ENCODE results near the gene CLCN1.

Gene CLCN1

DNA sequence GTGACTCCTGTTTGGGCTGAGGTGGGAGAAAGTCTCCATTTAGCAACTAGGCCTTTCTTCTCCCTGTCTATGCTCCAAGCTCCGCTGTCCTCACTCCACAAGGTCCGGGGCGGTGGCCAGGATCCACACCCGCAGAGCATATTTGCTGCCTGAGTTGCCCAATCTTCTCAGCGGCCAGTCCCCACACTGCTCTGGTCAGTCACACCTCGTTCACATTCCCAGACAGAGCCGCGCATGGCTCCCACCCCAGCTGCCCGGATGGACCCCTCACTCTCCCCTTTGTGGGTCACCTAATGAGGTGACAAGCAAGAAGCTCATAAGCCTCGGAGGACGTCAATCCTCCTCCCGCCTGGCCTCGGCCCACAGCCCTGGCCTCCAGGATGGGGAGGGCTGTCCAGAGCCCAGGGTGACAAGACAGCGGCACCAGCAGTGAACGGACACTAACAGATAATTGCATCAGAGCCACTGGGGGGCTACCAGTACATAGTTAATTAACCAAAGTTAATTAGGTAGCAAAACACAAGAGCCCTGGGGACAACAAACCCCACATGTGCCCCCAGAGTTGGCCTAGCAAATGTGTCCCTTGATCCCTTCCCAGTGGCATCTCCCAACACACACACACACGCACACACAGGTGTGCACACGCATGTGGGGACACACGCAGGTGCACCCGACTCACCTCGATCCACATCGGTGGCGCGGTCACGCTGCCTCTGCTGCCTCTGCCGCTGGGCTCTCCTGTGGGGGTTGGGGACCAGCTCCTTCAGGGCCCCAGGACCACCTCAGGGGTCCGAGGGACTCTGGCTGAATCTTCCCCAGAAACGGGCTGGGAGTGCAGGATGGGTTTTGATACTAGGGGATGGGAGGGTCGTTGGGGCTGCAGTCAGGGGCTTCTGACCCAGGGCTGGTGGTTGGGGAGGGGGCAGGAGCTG, 81.0 kb downstream of the CLCN1 start:
- Mint-ChIP-seq H3K27ac (no peak overlapping the region), H3K27me3 (no peaks in the 10 kb centered on the region), H3K36me3 (ENCODE audit: low read depth) (peaks cover 4% of the 10 kb centered on the region), H3K4me1 (ENCODE audit: low read depth) (peaks cover 4% of the 10 kb centered on the region), H3K4me3 (no peak overlapping the region), H3K9me3 (no peaks in the 10 kb centered on the region)

DNA sequence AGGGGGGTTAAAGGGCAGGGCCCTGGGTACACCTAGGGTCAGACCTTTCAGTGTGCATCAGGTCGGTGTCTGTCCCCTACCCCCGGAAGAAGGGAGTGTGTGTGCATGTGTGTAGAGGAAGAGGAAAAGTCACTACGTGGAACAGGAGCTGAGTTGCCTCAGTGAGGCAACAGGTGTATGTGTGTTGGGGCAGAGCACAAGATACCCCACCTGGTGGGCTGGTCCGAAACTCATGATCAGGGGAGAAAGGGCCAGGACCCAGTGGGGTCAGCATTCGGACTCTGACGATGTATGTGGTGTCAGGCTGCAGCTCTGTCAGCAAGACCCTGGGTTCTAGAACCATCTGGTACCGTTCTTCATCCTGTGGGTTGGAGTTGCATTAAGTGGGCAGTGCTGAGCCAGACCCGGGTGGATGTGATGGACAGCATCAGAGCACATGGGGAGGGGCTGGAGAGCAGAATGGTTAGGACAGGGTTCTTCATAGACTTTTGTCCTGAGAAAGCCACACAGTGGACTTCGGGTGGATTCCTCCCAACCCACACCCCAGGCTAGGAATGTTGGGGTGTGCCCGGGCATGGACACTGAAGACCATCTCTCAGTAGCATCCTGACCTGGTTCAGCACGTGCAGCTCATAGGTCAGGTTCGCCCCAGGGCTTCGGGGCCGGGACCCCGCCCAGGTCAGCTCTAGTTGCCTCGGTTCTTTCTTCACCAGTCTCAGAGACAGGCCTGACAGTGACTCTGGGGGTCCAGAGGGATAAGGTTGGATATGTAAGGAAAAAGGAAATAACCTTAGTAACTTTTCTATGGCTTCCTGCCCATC, 82.0 kb downstream of the CLCN1 start:
- Mint-ChIP-seq H3K4me1 (ENCODE audit: low read depth) (peaks cover 4% of the 10 kb centered on the region), H3K36me3 (ENCODE audit: low read depth) (peaks cover 1% of the 10 kb centered on the region), H3K27ac (no peak overlapping the region), H3K27me3 (no peaks in the 10 kb centered on the region), H3K4me3 (no peak overlapping the region), H3K9me3 (no peaks in the 10 kb centered on the region)

DNA sequence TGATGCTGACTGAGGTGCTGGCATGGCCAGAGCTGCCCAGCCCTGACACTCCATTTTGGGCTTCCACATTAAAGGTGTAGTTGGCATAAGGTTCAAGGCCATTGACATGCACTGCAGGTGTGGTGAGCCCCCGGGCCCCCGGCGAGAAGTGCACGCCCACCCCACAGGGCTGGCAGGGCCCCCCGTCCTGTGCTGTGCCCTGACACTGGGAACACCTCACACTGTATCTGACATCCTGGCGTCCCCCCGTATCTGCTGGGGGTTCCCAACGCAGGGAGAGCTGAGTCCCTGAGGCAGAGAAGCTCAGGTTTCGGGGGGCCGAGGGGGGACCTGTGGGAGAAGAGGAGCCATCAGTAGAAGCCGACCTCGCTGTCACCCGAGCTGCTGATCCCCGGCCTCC, 82.7 kb downstream of the CLCN1 start:
- Mint-ChIP-seq H3K27ac (no peak overlapping the region), H3K36me3 (ENCODE audit: low read depth) (no peaks in the 10 kb centered on the region)

DNA sequence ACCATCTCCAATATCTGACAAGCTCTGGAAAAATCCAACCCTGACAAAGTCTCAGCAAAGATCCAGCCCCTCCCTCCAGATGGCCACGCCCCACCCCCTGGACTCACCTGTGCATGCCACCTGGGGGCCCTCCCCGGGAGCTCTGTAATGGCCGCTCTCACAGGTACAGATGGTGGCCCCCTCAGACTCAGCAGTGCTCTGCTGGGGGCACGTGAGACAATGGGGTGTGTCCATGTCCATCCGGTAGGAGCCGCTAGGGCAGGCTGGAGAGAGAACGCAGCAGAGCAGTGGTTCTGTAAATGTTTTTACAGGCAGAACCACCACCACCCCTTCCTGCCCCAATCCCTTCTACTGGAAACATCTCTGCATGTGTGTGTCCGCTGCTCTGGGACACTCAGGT, 83.2 kb downstream of the CLCN1 start:
- H3K27ac Mint-ChIP-seq: no peak overlapping the region
- no peaks in the 10 kb centered on the region for H3K9me3 Mint-ChIP-seq
- H3K4me1 Mint-ChIP-seq (ENCODE audit: low read depth): peaks cover 11% of the 10 kb centered on the region
- H3K36me3 Mint-ChIP-seq (ENCODE audit: low read depth): no peaks in the 10 kb centered on the region
- no peaks in the 10 kb centered on the region for H3K27me3 Mint-ChIP-seq
- no peak overlapping the region for H3K4me3 Mint-ChIP-seq

More for the DNA sequence above, 82.7 kb downstream of the CLCN1 start:
- no peaks in the 10 kb centered on the region for H3K27me3 Mint-ChIP-seq
- H3K4me1 Mint-ChIP-seq (ENCODE audit: low read depth): peaks cover 7% of the 10 kb centered on the region
- H3K4me3 Mint-ChIP-seq: no peak overlapping the region
- no peaks in the 10 kb centered on the region for H3K9me3 Mint-ChIP-seq

DNA sequence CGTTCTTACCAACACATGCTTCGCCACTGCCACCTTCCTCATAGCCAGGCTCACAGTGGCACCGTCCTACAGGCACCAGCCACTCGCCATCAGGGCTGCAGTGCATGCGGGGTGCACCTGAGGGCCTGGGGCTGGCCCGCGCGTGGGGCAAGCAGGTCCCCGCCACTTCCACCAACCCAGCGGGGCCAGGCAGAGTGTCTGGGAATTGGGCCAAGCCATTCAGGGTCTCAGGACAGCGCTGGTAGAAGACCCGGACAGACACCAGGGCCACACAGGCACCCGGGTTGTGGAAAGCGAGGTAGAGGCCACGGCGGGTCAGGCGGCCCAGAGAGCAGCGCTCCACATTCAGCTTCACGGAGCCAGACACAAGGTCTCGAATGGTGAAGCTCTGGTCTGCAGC, 83.7 kb downstream of the CLCN1 start:
- Mint-ChIP-seq H3K9me3 (no peaks in the 10 kb centered on the region), H3K27ac (no peak overlapping the region), H3K4me1 (ENCODE audit: low read depth) (peaks cover 14% of the 10 kb centered on the region), H3K4me3 (no peak overlapping the region), H3K36me3 (ENCODE audit: low read depth) (no peaks in the 10 kb centered on the region), H3K27me3 (no peaks in the 10 kb centered on the region)

DNA sequence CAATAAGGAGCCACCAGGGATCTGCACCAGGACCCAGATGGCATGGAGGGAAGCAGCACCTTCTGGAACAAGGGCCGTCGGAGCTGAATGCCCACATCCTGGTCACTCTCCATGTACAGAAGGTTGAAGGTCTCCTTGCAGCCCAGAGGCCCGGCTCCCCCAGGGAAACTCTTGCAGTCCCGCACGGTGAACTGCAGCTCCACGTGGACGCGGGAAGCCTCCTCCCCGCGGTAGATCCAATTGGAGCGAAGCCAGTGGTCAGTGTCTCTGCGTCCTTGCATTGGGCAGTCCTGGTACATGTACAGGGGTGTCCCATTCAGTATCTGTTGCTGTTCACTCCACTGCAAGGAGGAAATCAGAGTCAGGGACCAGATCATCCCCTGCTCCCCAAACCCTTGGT, 85.4 kb downstream of the CLCN1 start:
- Mint-ChIP-seq H3K4me3 (no peak overlapping the region), H3K36me3 (ENCODE audit: low read depth) (no peaks in the 10 kb centered on the region), H3K4me1 (ENCODE audit: low read depth) (peaks cover 15% of the 10 kb centered on the region), H3K27me3 (no peaks in the 10 kb centered on the region), H3K9me3 (no peaks in the 10 kb centered on the region), H3K27ac (no peak overlapping the region)

Measured in stimulated activated naive CD8-positive, alpha-beta T cell treated with anti-CD3 and anti-CD28 coated beads, Interleukin-15, Interleukin-2, amounts not matched to agents 100 ng/mL and 50 ng/mL, for 24 hours (primary cell).